Stimulated activated CD4-positive, alpha-beta T cell treated with anti-CD3 and anti-CD28 coated beads, Interleukin-12 subunit alpha, Interleukin-12 subunit beta, amount 100 ng/mL, for 24 hours (primary cell): Measurements from ENCODE around the gene SNCA.

Experiments
- DNase-seq, 2 experiments: peaks; one replicate each; pipeline ENCODE4 v3.0.0-alpha.2; 2020; ENCODE audit warnings: low read depth in 2 of 2

Gene SNCA

DNA sequence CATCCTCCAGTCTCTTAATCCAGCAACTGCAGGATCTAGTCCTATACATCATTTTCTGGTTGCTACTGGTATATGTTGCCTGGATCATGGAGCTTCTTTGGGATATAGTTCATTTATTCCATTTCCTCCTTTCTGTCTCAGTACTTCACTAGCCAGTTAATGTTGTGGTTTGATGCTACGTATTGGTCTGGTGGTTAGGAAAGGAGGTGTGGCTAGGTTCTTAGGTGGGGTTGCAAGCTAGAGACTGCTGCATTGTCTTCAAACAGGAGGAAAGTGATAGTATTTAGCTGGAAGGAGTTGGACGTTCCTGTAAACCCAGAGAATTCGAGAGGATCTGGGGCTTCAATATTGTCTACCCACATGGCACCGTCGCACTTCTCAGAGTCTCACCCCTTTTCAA lies 129.5 kb downstream of the SNCA start:
- DNase-seq, result no peak

DNA sequence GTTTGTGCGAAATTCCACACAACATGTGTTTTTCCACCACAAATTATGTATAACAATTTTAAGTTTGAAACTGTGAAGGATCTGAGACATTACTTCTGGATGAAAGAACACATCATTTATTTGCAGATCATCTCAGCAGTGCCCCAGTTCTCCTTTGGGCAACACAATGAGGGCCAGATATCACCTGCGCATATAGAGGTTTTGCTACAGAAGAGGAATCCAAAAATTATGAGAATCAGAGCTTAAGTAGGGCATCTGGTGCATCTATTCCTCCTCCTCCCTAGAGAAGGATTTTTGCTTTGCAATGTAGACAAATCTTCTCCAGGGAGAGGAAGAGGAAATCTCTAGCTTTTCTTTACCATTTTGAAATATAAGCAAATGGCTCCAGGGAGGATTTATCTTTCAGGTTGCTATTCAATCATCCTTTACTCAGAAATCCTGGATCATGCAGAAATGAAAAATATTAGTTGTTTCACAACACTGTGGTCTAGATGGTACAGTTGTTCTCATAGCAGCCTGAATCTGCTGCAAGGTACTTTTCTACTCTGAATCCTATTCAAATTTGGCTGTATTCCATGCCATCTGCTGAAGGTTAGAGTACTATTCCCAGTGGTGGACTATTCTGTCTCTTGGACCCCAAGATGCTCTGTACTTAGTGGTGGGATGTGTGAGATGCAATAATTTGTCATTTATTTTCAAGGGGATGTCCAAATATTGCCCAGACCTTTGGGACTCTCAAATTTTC lies 132.1 kb downstream of the SNCA start:
- no peak for DNase-seq

DNA sequence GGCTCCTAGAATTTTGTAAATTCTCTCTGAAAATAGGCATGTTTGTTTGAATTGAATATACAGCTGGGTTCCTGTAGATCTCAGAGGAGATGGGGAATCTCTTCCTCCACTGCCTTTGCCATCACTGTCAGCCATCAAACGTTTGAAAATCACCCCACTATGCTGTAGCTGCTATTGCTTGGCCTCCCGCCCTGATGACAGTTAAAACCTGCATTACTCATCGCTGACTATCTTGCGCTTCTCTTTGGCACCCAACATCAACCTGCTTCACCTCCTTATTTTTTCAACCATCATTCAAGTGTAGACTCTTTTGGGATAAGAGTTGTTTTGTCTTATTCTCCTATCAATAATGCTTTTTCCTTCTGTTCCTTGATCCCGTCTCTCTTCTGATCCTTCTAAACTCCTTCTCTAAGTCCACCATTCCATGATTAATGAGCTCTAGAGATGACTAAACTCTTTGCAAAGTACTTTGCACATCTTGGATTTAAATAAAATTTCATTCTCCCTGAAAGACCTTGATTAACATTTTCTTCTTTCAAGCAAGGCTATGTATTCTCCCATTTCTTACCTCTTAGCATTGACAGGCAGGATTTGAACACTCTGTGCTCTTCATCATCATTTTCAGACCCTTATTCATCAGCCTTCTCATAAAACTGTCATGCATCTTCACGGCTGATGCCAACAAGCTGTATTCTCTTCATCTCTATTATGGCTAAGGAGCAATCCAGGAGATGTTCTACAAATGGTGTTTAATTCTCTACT lies 133.0 kb downstream of the SNCA start:
- DNase-seq, result no peak

DNA sequence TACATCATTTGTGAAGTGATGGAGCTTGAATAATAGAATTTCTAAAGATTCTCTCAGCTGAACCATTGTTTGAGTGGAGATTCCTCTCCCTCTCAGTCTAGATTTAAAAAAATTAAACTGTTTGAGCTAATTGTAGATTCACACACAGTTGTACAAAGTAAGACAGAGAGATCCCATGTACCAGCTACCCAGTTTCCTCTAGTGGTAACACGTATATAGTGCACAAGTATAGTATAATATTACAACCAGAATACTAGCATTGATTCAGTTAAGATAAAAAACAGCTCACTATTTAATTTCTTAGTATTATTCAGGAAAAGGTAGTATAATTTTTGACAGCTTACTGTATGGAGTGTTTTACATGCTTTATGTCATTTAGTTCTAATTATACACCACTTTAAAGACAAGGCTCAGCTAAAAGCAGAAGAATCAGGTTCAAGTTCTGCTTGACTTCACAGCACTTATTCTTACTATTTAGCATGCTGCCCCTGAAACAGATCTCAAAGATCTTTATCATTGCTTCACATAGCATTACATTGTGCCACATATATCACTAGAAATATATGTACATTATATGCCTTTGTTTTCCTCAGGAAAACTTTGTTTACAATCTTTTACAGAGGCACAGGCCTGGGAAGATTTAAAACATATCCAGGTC lies 136.1 kb downstream of the SNCA start:
- DNase-seq, result no peak

DNA sequence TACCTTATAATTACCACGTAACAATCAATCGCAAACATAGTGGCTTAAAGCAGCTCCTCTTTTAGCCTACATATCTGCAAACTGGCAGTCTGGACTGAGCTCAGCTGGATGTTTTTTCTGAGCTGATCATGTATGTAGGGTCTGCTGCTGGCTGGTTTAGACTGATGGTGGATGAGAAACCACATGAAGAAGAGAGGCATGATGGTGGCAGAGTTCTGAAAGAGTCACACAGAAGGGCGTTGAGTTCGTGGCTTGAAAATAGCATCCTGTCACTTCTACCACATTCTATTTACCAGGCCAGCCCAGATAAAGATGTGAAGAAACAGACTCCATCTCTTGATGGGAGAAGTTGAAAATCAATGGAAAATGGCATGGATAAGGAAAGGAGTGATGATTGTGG lies 151.3 kb downstream of the SNCA start:
- DNase-seq, result no peak

DNA sequence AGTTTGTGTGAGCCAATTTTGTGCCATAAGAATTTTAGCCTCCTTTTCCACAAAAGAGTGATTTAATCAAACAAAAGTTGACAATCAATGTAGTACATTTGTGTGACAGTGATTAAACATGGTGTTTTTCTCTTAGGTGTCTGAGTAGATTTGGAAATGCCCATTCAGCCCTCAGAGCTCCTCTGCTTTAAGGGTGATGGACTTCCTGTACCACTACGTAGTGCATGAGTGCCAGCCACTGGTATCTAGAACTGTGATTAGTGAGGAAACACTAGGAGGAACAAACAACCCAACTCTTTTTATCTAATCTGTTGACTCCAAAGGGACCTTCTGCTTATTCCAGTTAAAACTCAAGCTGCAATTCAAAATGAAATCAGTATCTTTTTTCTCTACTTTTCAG lies 151.7 kb downstream of the SNCA start:
- no peak for DNase-seq

DNA sequence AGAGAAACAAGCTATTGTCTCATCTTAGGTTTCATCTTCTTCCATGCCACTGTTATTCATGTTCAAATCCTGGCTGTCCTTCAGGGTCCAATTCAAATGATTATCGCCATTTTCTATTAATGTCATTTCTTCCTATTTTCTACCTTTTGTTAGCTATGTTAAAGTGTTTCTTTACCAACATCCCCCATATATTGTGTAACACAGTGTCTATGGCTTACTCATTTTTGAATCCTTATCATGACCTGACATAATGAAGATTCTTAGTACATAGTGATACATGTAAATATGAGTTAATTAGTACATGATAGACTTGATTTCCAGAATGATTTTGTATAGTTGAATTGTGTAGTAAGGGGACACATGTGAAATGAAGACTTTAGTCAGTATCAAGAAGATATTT lies 152.4 kb downstream of the SNCA start:
- no peak for DNase-seq

DNA sequence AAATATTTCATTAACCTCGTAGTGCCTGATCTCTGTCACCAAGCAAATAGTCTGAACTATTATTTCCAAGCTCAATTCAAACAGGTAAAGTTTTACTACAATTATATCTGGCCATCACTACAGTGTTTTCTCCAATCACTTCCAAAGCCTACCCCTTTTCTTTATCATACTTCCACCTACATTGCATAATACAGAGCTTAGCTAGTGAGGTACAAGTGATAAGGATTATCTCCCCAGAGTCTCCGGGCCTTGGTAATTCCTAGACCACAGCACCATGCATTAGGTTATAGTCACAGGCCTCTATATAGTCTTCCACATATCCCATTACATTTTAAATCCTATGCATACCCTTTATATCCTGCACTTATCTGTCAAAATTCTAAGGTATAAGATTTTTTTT lies 154.2 kb downstream of the SNCA start:
- DNase-seq, result no peak

DNA sequence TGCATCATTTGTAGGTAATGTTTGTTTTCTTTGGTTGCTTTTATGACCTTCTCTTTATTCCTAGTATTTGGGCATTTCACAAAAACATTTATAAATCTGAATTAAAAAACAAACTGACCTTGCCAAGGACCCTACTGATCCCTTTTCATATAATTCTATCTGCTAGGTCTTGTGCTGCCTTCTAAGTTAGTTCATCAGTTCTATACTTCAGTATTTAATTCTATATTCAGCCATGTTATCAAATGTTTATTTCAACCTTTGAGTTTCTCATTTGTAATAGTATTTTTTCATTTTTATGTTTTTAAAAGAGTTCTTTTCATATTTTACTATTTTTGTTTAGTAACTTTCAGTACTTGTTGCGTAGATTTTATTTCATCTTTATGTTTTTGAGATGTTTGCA lies 155.3 kb downstream of the SNCA start:
- DNase-seq, result no peak

DNA sequence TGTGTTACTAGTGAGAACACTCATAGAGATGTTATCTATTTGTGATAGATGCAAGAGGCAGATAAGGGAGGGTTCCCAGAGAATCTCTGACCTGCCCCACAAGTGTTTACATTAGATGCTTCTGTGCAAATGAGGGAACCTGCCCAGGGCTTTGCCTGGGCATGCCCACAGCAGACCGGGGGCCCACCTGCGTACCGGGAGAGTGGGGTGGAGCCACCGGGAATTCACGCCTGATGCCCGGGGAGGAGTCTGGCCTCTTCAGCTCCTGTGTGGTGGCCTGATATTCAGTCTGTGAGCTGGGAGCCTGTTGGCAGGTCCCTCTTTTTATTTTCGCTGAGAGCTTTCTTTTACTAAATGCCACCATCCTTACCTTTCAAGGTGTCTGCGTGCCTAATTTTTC lies 155.7 kb downstream of the SNCA start:
- no peak for DNase-seq

DNA sequence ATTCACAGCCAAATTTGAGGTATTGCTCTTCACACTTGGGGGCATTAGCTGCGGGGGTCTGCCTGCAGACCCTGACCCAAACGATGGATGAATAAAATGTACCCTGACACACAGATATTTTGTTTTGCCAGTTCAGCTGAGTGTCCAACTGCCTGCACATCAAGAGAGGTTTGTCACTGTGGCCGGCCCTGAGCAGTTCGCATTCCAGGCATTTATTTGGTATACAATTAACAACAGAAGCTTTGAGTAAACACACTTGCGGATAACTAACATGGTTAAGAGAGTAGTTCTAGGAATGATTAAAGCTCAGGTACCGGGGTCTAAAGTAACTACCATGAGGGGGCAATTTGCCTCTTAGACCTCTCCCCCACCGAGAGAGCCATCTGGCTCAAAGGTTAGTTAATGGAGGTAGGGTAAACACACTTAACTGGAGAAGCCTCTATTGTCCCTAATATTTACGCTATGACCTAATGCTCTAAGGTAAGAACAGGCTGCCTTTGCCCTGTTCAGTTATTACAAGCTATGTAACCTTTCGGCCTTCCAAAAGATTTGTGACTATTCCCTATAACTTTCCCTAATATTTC lies 162.0 kb downstream of the SNCA start:
- no peak for DNase-seq
